ENCODE results near the gene MTHFD1L.

The MTHFD1L gene

GRCh38 chr6:150969901-150970300 is 104.4 kb downstream of the MTHFD1L start:
- Mint-ChIP-seq H3K36me3 (ENCODE audit: insufficient read depth) (peaks cover 3% of the 10 kb centered on the region), H3K9me3 (no peaks in the 10 kb centered on the region), H3K27me3 (no peaks in the 10 kb centered on the region), H3K27ac (ENCODE audit: low read depth) (no peak overlapping the region), H3K4me3 (no peak overlapping the region), H3K4me1 (no peaks in the 10 kb centered on the region)
- no peak for DNase-seq (ENCODE audit: low spot score in 2 of 2)
- no peak for ATAC-seq (replicated peaks; ENCODE audit: extremely low read depth, poor library complexity, severe bottlenecking)

DNA sequence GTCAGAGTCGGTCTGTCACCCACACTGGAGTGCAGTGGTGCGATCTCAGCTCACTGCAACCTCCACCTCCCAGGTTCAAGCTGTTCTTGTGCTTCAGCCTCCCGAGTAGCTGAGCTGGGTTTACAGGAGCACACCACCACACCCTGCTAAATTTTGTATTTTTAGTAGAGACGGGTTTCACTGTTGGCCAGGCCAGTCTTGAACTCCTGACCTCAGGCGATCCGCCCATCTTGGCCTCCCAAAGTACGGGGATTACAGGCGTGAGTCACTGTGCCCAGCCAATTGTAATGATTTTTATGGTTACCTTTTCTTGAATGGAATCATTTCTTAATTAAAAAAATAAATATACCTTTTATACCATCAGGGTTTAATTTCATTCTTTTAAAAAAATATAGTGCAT is 105.7 kb downstream of the MTHFD1L start:
- no peaks in the 10 kb centered on the region for H3K27me3 Mint-ChIP-seq
- peaks cover 3% of the 10 kb centered on the region for H3K36me3 Mint-ChIP-seq (ENCODE audit: insufficient read depth)
- no peaks in the 10 kb centered on the region for H3K4me1 Mint-ChIP-seq
- DNase-seq (ENCODE audit: low spot score in 2 of 2) (no peak), ATAC-seq (replicated peaks; ENCODE audit: extremely low read depth, poor library complexity, severe bottlenecking) (no peak)
- no peaks in the 10 kb centered on the region for H3K9me3 Mint-ChIP-seq
- no peak overlapping the region for H3K4me3 Mint-ChIP-seq
- H3K27ac Mint-ChIP-seq (ENCODE audit: low read depth): no peak overlapping the region

GRCh38 chr6:150975136-150975535 is 109.6 kb downstream of the MTHFD1L start:
- Mint-ChIP-seq H3K27me3 (no peaks in the 10 kb centered on the region), H3K9me3 (no peaks in the 10 kb centered on the region), H3K36me3 (ENCODE audit: insufficient read depth) (no peaks in the 10 kb centered on the region), H3K27ac (ENCODE audit: low read depth) (no peak overlapping the region), H3K4me1 (no peaks in the 10 kb centered on the region), H3K4me3 (no peak overlapping the region)
- DNase-seq (ENCODE audit: low spot score in 2 of 2): no peak
- ATAC-seq (replicated peaks; ENCODE audit: extremely low read depth, poor library complexity, severe bottlenecking): no peak

- ATAC-seq (replicated peaks; ENCODE audit: extremely low read depth, poor library complexity, severe bottlenecking) (no peak), DNase-seq (ENCODE audit: low spot score in 2 of 2) (no peak)
- no peaks in the 10 kb centered on the region for H3K36me3 Mint-ChIP-seq (ENCODE audit: insufficient read depth)
- no peaks in the 10 kb centered on the region for H3K27me3 Mint-ChIP-seq
- H3K27ac Mint-ChIP-seq (ENCODE audit: low read depth): no peak overlapping the region
- H3K4me1 Mint-ChIP-seq: no peaks in the 10 kb centered on the region
- no peak overlapping the region for H3K4me3 Mint-ChIP-seq
- no peaks in the 10 kb centered on the region for H3K9me3 Mint-ChIP-seq
Measured at GRCh38 chr6:150977281-150977680, 111.8 kb downstream of the MTHFD1L start.

- no peak for ATAC-seq (replicated peaks; ENCODE audit: extremely low read depth, poor library complexity, severe bottlenecking)
- Mint-ChIP-seq H3K27ac (ENCODE audit: low read depth) (no peak overlapping the region), H3K36me3 (ENCODE audit: insufficient read depth) (no peaks in the 10 kb centered on the region), H3K27me3 (no peaks in the 10 kb centered on the region), H3K9me3 (no peaks in the 10 kb centered on the region), H3K4me3 (no peak overlapping the region), H3K4me1 (no peaks in the 10 kb centered on the region)
- no peak for DNase-seq (ENCODE audit: low spot score in 2 of 2)
Measured at GRCh38 chr6:150978624-150979023, 113.1 kb downstream of the MTHFD1L start.

DNA sequence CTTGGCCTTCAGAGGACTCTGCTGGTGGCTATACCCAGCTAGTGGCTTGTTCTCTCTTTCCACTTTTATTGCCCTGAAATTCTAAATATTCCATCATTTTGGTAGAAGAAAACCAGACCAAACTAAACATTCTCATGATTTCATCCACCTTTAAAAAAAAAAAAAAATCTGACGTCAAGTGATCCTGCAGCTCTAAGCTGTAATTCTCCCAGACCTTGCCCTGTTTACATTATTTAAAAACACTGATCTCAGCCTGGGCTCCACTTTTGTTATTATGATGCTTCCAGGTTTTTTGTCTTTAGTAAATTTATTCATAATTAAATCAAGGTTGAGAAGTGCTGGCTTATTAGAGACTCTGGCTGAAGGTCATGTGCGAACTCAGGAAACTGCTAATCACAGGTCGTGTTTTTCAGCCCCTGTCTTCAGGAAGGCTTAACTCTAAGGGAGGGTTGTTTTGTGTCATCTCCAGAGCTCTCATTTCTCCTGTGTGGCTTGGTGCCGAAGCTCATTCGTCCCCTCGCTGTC is 114.4 kb downstream of the MTHFD1L start:
- H3K36me3 Mint-ChIP-seq (ENCODE audit: insufficient read depth): no peaks in the 10 kb centered on the region
- no peak overlapping the region for H3K4me3 Mint-ChIP-seq
- no peaks in the 10 kb centered on the region for H3K27me3 Mint-ChIP-seq
- no peaks in the 10 kb centered on the region for H3K4me1 Mint-ChIP-seq
- no peaks in the 10 kb centered on the region for H3K9me3 Mint-ChIP-seq
- no peak for DNase-seq (ENCODE audit: low spot score in 2 of 2)
- H3K27ac Mint-ChIP-seq (ENCODE audit: low read depth): no peak overlapping the region
- no peak for ATAC-seq (replicated peaks; ENCODE audit: extremely low read depth, poor library complexity, severe bottlenecking)

- DNase-seq (ENCODE audit: low spot score in 2 of 2): no peak
- no peak for ATAC-seq (replicated peaks; ENCODE audit: extremely low read depth, poor library complexity, severe bottlenecking)
- Mint-ChIP-seq H3K9me3 (no peaks in the 10 kb centered on the region), H3K27me3 (no peaks in the 10 kb centered on the region), H3K27ac (ENCODE audit: low read depth) (no peak overlapping the region), H3K4me1 (no peaks in the 10 kb centered on the region), H3K36me3 (ENCODE audit: insufficient read depth) (no peaks in the 10 kb centered on the region), H3K4me3 (no peak overlapping the region)
Measured at GRCh38 chr6:150981095-150981494, 115.6 kb downstream of the MTHFD1L start.

GRCh38 chr6:150981669-150982068 is 116.2 kb downstream of the MTHFD1L start:
- no peak overlapping the region for H3K27ac Mint-ChIP-seq (ENCODE audit: low read depth)
- DNase-seq (ENCODE audit: low spot score in 2 of 2) (no peak), ATAC-seq (replicated peaks; ENCODE audit: extremely low read depth, poor library complexity, severe bottlenecking) (no peak)
- no peaks in the 10 kb centered on the region for H3K9me3 Mint-ChIP-seq
- H3K4me1 Mint-ChIP-seq: no peaks in the 10 kb centered on the region
- no peaks in the 10 kb centered on the region for H3K36me3 Mint-ChIP-seq (ENCODE audit: insufficient read depth)
- no peak overlapping the region for H3K4me3 Mint-ChIP-seq
- H3K27me3 Mint-ChIP-seq: no peaks in the 10 kb centered on the region

DNA sequence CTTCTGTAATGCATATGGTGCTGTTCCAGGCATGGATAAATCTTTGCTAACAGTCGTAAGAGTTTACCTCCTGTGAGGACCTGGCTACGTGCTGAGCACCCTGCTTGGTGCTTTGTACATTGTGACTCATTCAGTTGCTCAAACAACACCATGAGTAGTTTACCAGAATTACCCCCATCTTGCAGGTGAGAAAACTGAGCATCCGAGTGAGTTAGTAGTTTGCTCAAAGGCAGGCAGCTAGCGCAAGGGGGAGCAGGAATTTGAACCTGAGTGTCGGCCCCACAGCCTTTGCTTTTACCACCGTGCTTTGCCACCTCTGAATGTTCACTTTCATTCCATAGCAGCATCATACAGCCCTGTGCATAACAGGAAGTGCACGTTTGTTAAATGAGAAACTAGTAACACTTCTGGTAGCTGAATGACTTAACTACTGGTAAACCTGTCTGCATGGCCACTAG is 121.9 kb downstream of the MTHFD1L start:
- H3K36me3 Mint-ChIP-seq (ENCODE audit: insufficient read depth): no peaks in the 10 kb centered on the region
- peak; percentile 93 for ATAC-seq (replicated peaks; ENCODE audit: extremely low read depth, poor library complexity, severe bottlenecking)
- DNase-seq (ENCODE audit: low spot score in 2 of 2): peak in 1 of 2 donors; percentile 35

GRCh38 chr6:150987855-150988464 is 122.5 kb downstream of the MTHFD1L start:
- Mint-ChIP-seq H3K27ac (ENCODE audit: low read depth) (peak overlapping the region; percentile 73), H3K4me1 (no peaks in the 10 kb centered on the region), H3K36me3 (ENCODE audit: insufficient read depth) (no peaks in the 10 kb centered on the region), H3K27me3 (no peaks in the 10 kb centered on the region), H3K9me3 (no peaks in the 10 kb centered on the region), H3K4me3 (peak overlapping the region; percentile 56)
- no peak for ATAC-seq (replicated peaks; ENCODE audit: extremely low read depth, poor library complexity, severe bottlenecking)
- DNase-seq (ENCODE audit: low spot score in 2 of 2): no peak

More for the DNA sequence above, 121.9 kb downstream of the MTHFD1L start:
- H3K4me3 Mint-ChIP-seq: peak overlapping the region; percentile 56
- H3K27ac Mint-ChIP-seq (ENCODE audit: low read depth): peak overlapping the region; percentile 73
- no peaks in the 10 kb centered on the region for H3K4me1 Mint-ChIP-seq
- no peaks in the 10 kb centered on the region for H3K27me3 Mint-ChIP-seq
- no peaks in the 10 kb centered on the region for H3K9me3 Mint-ChIP-seq

GRCh38 chr6:150991487-150991886 is 126.0 kb downstream of the MTHFD1L start:
- Mint-ChIP-seq H3K4me1 (no peaks in the 10 kb centered on the region), H3K27me3 (no peaks in the 10 kb centered on the region), H3K27ac (ENCODE audit: low read depth) (no peak overlapping the region), H3K4me3 (no peak overlapping the region), H3K9me3 (no peaks in the 10 kb centered on the region), H3K36me3 (ENCODE audit: insufficient read depth) (no peaks in the 10 kb centered on the region)
- DNase-seq (ENCODE audit: low spot score in 2 of 2): no peak
- ATAC-seq (replicated peaks; ENCODE audit: extremely low read depth, poor library complexity, severe bottlenecking): no peak

GRCh38 chr6:150992262-150992661 is 126.8 kb downstream of the MTHFD1L start:
- Mint-ChIP-seq H3K4me3 (no peak overlapping the region), H3K9me3 (no peaks in the 10 kb centered on the region), H3K36me3 (ENCODE audit: insufficient read depth) (no peaks in the 10 kb centered on the region), H3K4me1 (no peaks in the 10 kb centered on the region), H3K27me3 (no peaks in the 10 kb centered on the region), H3K27ac (ENCODE audit: low read depth) (no peak overlapping the region)
- no peak for ATAC-seq (replicated peaks; ENCODE audit: extremely low read depth, poor library complexity, severe bottlenecking)
- no peak for DNase-seq (ENCODE audit: low spot score in 2 of 2)

GRCh38 chr6:150992703-150993102 is 127.2 kb downstream of the MTHFD1L start:
- H3K27ac Mint-ChIP-seq (ENCODE audit: low read depth): no peak overlapping the region
- DNase-seq (ENCODE audit: low spot score in 2 of 2) (no peak), ATAC-seq (replicated peaks; ENCODE audit: extremely low read depth, poor library complexity, severe bottlenecking) (no peak)
- H3K4me3 Mint-ChIP-seq: no peak overlapping the region
- H3K9me3 Mint-ChIP-seq: no peaks in the 10 kb centered on the region
- no peaks in the 10 kb centered on the region for H3K27me3 Mint-ChIP-seq
- no peaks in the 10 kb centered on the region for H3K4me1 Mint-ChIP-seq
- no peaks in the 10 kb centered on the region for H3K36me3 Mint-ChIP-seq (ENCODE audit: insufficient read depth)
